ENCODE measurements around the gene MAEA. TPM values are rescaled to one million over a fixed set of nuclear protein-coding genes. Genes with fewer than 3 reads are reported as not detected.

MAEA gene
- total and polyA plus RNA-seq, 10 of the 15 experiments (the other 5 are each of a cell fraction or from before 2014, with no cell fraction given) = 3.6 to 67.1 (median 54.6) TPM

DNA sequence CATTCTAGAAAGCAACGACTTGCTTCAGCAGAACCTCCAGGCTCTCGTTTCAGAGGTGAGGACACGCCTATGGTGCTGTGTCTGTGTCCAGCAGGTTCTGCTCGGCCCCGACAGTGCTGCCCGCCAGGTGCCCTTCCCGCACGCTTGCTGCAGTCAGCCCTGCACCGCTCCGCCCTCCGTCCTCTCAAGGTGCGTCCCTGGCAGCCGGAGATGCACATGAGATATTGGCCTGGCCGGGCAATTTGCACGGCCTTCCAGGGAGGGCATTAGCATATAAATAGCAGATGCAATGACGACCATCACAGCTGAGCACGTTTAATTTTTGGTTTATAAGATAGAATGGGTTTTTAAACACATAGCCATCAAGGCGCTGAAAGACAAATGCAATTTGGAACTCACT, 71.7 kb downstream of the MAEA start:
- Histone ChIP-seq H3K4me3 (no peak overlapping the region), H3K27me3 (replicated peaks in 1 of 2; ENCODE audit: control insufficient read depth in 2 of 2, insufficient read depth in 2 of 2, low read length in 1 of 2) (no peaks in the 10 kb centered on the region), H3K9me3 (replicated peaks; ENCODE audit: control insufficient read depth, insufficient read depth, low read length) (no peaks in the 10 kb centered on the region), H3K36me3 (ENCODE audit: control insufficient read depth in 2 of 2, insufficient read depth in 2 of 2, low read length in 1 of 2) (no peaks in the 10 kb centered on the region; a peak in 2 of 4 replicates), H3K4me1 (ENCODE audit: control insufficient read depth, insufficient read depth, low read length) (no peaks in the 10 kb centered on the region), H3K27ac (ENCODE audit: control insufficient read depth, insufficient read depth) (no peak overlapping the region), H4K20me1 (ENCODE audit: control insufficient read depth, insufficient read depth) (no peaks in the 10 kb centered on the region), H3K79me2 (ENCODE audit: control insufficient read depth, insufficient read depth, low read length) (no peaks in the 10 kb centered on the region), H3K9ac (ENCODE audit: control insufficient read depth, insufficient read depth, low read length) (no peak overlapping the region), H2AFZ (ENCODE audit: control insufficient read depth, low read depth, low read length) (no peak overlapping the region), H3K4me2 (ENCODE audit: control insufficient read depth, insufficient read depth) (no peak overlapping the region)
- SMC1A ChIA-PET (ENCODE audit: uncharacterized antibody, unreplicated experiment) = no interaction called here
- POLR2A ChIA-PET = interaction anchor here (0.7 kb wide), 1 partner anchor 331 kb away, joined by 4 read pairs; no protein-coding TSS in a partner anchor
- in situ Hi-C loops (cut with MboI) = no loop called here
- WGBS (ENCODE audit: insufficient coverage, insufficient replicate concordance, low lambda C conversion rate, missing lambda C conversion rate) = 85% methylated on average over 18 of the region's 18 CpGs
- RAD21 ChIA-PET (ENCODE audit: unreplicated experiment) = no interaction called here
- BruUV-seq (replicated peaks) = no TSS peak
- CTCF ChIA-PET = no interaction called here
- DNase-seq (ENCODE audit: low read depth, low spot score) (no peak), FAIRE-seq (no peak), ATAC-seq (no peak)
- TF ChIP-seq, protein P1, sequence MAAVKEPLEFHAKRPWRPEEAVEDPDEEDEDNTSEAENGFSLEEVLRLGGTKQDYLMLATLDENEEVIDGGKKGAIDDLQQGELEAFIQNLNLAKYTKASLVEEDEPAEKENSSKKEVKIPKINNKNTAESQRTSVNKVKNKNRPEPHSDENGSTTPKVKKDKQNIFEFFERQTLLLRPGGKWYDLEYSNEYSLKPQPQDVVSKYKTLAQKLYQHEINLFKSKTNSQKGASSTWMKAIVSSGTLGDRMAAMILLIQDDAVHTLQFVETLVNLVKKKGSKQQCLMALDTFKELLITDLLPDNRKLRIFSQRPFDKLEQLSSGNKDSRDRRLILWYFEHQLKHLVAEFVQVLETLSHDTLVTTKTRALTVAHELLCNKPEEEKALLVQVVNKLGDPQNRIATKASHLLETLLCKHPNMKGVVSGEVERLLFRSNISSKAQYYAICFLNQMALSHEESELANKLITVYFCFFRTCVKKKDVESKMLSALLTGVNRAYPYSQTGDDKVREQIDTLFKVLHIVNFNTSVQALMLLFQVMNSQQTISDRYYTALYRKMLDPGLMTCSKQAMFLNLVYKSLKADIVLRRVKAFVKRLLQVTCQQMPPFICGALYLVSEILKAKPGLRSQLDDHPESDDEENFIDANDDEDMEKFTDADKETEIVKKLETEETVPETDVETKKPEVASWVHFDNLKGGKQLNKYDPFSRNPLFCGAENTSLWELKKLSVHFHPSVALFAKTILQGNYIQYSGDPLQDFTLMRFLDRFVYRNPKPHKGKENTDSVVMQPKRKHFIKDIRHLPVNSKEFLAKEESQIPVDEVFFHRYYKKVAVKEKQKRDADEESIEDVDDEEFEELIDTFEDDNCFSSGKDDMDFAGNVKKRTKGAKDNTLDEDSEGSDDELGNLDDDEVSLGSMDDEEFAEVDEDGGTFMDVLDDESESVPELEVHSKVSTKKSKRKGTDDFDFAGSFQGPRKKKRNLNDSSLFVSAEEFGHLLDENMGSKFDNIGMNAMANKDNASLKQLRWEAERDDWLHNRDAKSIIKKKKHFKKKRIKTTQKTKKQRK (IDR thresholded peaks at IDR 0.05; ENCODE audit: low read depth, low read length) = no peak
- no peak for TF ChIP-seq PKNOX1 (IDR thresholded peaks at IDR 0.05)
- no peak for TF ChIP-seq PAX8 (IDR thresholded peaks at IDR 0.05)
- no peak for TF ChIP-seq FOXK2 (IDR thresholded peaks at IDR 0.05)
- TF ChIP-seq CHD4 (IDR thresholded peaks at IDR 0.05) = no peak
- TF ChIP-seq ZBED1 (IDR thresholded peaks at IDR 0.05; ENCODE audit: borderline replicate concordance) = no peak
- TF ChIP-seq RFX5 (IDR thresholded peaks at IDR 0.05; ENCODE audit: low read depth, low read length) = no peak
- no peak for TF ChIP-seq HDAC6 (IDR thresholded peaks at IDR 0.05; ENCODE audit: unreplicated experiment)
- TF ChIP-seq, protein P2, sequence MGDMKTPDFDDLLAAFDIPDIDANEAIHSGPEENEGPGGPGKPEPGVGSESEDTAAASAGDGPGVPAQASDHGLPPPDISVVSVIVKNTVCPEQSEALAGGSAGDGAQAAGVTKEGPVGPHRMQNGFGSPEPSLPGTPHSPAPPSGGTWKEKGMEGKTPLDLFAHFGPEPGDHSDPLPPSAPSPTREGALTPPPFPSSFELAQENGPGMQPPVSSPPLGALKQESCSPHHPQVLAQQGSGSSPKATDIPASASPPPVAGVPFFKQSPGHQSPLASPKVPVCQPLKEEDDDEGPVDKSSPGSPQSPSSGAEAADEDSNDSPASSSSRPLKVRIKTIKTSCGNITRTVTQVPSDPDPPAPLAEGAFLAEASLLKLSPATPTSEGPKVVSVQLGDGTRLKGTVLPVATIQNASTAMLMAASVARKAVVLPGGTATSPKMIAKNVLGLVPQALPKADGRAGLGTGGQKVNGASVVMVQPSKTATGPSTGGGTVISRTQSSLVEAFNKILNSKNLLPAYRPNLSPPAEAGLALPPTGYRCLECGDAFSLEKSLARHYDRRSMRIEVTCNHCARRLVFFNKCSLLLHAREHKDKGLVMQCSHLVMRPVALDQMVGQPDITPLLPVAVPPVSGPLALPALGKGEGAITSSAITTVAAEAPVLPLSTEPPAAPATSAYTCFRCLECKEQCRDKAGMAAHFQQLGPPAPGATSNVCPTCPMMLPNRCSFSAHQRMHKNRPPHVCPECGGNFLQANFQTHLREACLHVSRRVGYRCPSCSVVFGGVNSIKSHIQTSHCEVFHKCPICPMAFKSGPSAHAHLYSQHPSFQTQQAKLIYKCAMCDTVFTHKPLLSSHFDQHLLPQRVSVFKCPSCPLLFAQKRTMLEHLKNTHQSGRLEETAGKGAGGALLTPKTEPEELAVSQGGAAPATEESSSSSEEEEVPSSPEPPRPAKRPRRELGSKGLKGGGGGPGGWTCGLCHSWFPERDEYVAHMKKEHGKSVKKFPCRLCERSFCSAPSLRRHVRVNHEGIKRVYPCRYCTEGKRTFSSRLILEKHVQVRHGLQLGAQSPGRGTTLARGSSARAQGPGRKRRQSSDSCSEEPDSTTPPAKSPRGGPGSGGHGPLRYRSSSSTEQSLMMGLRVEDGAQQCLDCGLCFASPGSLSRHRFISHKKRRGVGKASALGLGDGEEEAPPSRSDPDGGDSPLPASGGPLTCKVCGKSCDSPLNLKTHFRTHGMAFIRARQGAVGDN (IDR thresholded peaks at IDR 0.05) = no peak
- no peak for TF ChIP-seq SRF (IDR thresholded peaks at IDR 0.05; ENCODE audit: low read depth in 2 of 2, low read length in 2 of 2)
- no peak for TF ChIP-seq RAD21 (IDR thresholded peaks at IDR 0.05; ENCODE audit: insufficient read depth, low read depth, low read length)
- TF ChIP-seq, protein P3, sequence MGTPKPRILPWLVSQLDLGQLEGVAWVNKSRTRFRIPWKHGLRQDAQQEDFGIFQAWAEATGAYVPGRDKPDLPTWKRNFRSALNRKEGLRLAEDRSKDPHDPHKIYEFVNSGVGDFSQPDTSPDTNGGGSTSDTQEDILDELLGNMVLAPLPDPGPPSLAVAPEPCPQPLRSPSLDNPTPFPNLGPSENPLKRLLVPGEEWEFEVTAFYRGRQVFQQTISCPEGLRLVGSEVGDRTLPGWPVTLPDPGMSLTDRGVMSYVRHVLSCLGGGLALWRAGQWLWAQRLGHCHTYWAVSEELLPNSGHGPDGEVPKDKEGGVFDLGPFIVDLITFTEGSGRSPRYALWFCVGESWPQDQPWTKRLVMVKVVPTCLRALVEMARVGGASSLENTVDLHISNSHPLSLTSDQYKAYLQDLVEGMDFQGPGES (IDR thresholded peaks at IDR 0.05) = no peak
- intact Hi-C loops (cut with micrococcal nuclease; ENCODE audit: unreplicated experiment) = loop anchor here (5.0 kb wide), 1 partner anchor 334 kb away; no protein-coding TSS in a partner anchor

Measured in GM12878 (cell line).